Epidermal melanocyte (primary cell): ENCODE results near the gene IRF7.

Experiments
- DNase-seq: peaks from one replicate; pipeline ENCODE4 v3.0.0; 2011; ENCODE audit warnings: low spot score; ENCODE audit not compliant: insufficient read length

Gene IRF7

GRCh38 chr11:641806-642370, 26.1 kb upstream of the IRF7 start:
- no peak for DNase-seq

- DNase-seq, result no peak
Observed at GRCh38 chr11:640021-640706, 24.4 kb upstream of the IRF7 start.

GRCh38 chr11:639332-639955, 23.7 kb upstream of the IRF7 start:
- DNase-seq, result no peak

GRCh38 chr11:638631-639331, 23.0 kb upstream of the IRF7 start:
- no peak for DNase-seq

- DNase-seq, result no peak
Observed at GRCh38 chr11:637593-638521, 22.1 kb upstream of the IRF7 start.

- DNase-seq, result no peak
Observed at GRCh38 chr11:637333-637592, 21.5 kb upstream of the IRF7 start.

- no peak for DNase-seq
Observed at GRCh38 chr11:636511-637332, 21.0 kb upstream of the IRF7 start, which contains the start of gene DRD4. Gene DRD4 (plus strand): TSS chr11:637269. CDS start chr11:637305, 36 bp downstream.

GRCh38 chr11:635945-636510, 20.3 kb upstream of the IRF7 start:
- DNase-seq, result no peak

- DNase-seq, result no peak
Observed at GRCh38 chr11:630871-631270, 15.1 kb upstream of the IRF7 start.

GRCh38 chr11:629237-629583, 13.5 kb upstream of the IRF7 start:
- DNase-seq, result no peak

GRCh38 chr11:628056-628455, 12.3 kb upstream of the IRF7 start:
- DNase-seq, result no peak

- DNase-seq, result no peak
Observed at GRCh38 chr11:627308-627576, 11.5 kb upstream of the IRF7 start.

- DNase-seq, result no peak
Observed at GRCh38 chr11:626475-627307, 10.9 kb upstream of the IRF7 start, which contains the start of gene SCT. Gene SCT (minus strand): TSS chr11:627181. CDS start chr11:627143, 38 bp downstream.

- DNase-seq, result no peak
Observed at GRCh38 chr11:625636-626268, 10.0 kb upstream of the IRF7 start.

- no peak for DNase-seq
Observed at GRCh38 chr11:624705-625635, 9.2 kb upstream of the IRF7 start, which contains the start of gene CDHR5. Gene CDHR5 (minus strand): TSS chr11:624955. CDS start chr11:624902, 53 bp downstream.

GRCh38 chr11:623999-624704, 8.4 kb upstream of the IRF7 start:
- DNase-seq, result no peak

GRCh38 chr11:623349-623869, 7.7 kb upstream of the IRF7 start:
- DNase-seq, result no peak
